ENCODE results near the gene CPN2. TPM values are rescaled to one million over a fixed set of nuclear protein-coding genes. Genes with fewer than 3 reads are reported as not detected.

CPN2 gene
- total RNA-seq, 1 experiment from 2014 or later: not detected

- peaks cover 7% of the 10 kb centered on the region for H3K27me3 Mint-ChIP-seq (ENCODE audit: low read depth)
- Histone ChIP-seq H3K9ac (ENCODE audit: extremely low read depth, insufficient read length, low read length) (no peak overlapping the region), H2BK120ac (ENCODE audit: low read depth, low read length, poor library complexity, severe bottlenecking) (no peak overlapping the region), H2AK5ac (ENCODE audit: insufficient read length, low read length) (no peak overlapping the region), H4K91ac (ENCODE audit: insufficient read length, low read depth, low read length) (no peak overlapping the region), H3K4ac (ENCODE audit: low read depth, low read length) (no peak overlapping the region), H4K5ac (ENCODE audit: insufficient read length, low read depth, low read length) (no peak overlapping the region), H3K27ac (ENCODE audit: insufficient read length, low read depth, low read length) (no peak overlapping the region), H3K23me2 (ENCODE audit: insufficient read length, low read depth, low read length, poor library complexity, severe bottlenecking) (peaks cover 8% of the 10 kb centered on the region), H3K9me3 (ENCODE audit: control insufficient read depth, low read depth, low read length) (no peaks in the 10 kb centered on the region), H2BK15ac (ENCODE audit: low read depth, low read length) (no peak overlapping the region), H3K79me1 (ENCODE audit: insufficient read depth, low read depth, low read length, poor library complexity, severe bottlenecking) (no peaks in the 10 kb centered on the region), H4K20me1 (ENCODE audit: control insufficient read depth, insufficient read depth, insufficient read length) (no peaks in the 10 kb centered on the region), H3K56ac (ENCODE audit: insufficient read length, low read depth, low read length) (no peak overlapping the region), H3K14ac (ENCODE audit: insufficient read depth, low read length) (no peak overlapping the region), H3K18ac (ENCODE audit: insufficient read length, low read depth, low read length) (no peak overlapping the region), H2BK5ac (ENCODE audit: insufficient read length, low read length) (no peak overlapping the region), H3K4me1 (ENCODE audit: insufficient read depth, low read length) (peaks cover 2% of the 10 kb centered on the region; the same call in 1 of the 2 replicates), H2AFZ (ENCODE audit: low read length) (no peak overlapping the region), H4K8ac (replicated peaks; ENCODE audit: insufficient read length, low read depth, low read length) (no peak overlapping the region), H2BK20ac (ENCODE audit: low read depth, low read length, poor library complexity, severe bottlenecking) (no peak overlapping the region), H2BK12ac (ENCODE audit: insufficient read length, low read depth, low read length) (no peak overlapping the region), H3K27me3 (ENCODE audit: insufficient read depth, low read length) (no peaks in the 10 kb centered on the region), H3K23ac (ENCODE audit: insufficient read length, low read depth, low read length) (no peak overlapping the region), H3K4me2 (ENCODE audit: insufficient read depth, insufficient read length, low read length) (no peak overlapping the region), H3K79me2 (ENCODE audit: insufficient read depth, low read length) (no peaks in the 10 kb centered on the region), H3T11ph (ENCODE audit: low read length) (no peak overlapping the region)
- H3K9me3 Mint-ChIP-seq: no peaks in the 10 kb centered on the region
- H3K36me3 Mint-ChIP-seq (ENCODE audit: insufficient read depth in 1 of 3, low read depth in 3 of 3): no peaks in the 10 kb centered on the region; a peak in 1 of 7 replicates
- no peak overlapping the region for H3K4me3 Mint-ChIP-seq
- H3K27ac Mint-ChIP-seq: no peak overlapping the region
- DNase-seq: no peak
- WGBS (ENCODE audit: extremely low coverage, insufficient read length, low lambda C conversion rate): 100% methylated on average over 2 of the region's 6 CpGs
- TF ChIP-seq, protein P1, sequence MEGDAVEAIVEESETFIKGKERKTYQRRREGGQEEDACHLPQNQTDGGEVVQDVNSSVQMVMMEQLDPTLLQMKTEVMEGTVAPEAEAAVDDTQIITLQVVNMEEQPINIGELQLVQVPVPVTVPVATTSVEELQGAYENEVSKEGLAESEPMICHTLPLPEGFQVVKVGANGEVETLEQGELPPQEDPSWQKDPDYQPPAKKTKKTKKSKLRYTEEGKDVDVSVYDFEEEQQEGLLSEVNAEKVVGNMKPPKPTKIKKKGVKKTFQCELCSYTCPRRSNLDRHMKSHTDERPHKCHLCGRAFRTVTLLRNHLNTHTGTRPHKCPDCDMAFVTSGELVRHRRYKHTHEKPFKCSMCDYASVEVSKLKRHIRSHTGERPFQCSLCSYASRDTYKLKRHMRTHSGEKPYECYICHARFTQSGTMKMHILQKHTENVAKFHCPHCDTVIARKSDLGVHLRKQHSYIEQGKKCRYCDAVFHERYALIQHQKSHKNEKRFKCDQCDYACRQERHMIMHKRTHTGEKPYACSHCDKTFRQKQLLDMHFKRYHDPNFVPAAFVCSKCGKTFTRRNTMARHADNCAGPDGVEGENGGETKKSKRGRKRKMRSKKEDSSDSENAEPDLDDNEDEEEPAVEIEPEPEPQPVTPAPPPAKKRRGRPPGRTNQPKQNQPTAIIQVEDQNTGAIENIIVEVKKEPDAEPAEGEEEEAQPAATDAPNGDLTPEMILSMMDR (conservative IDR thresholded peaks at IDR 0.05): no peak
- H3K4me1 Mint-ChIP-seq: peaks cover 34 to 43% of the 10 kb centered on the region in 2 experiments
Observed at GRCh38 chr3:194300936-194301335, 50.2 kb downstream of the CPN2 start.

Data from H9 (cell line).